ENCODE measurements around the gene MRTO4. TPM values are rescaled to one million over a fixed set of nuclear protein-coding genes. Genes with fewer than 3 reads are reported as not detected.
"Not testable (repeated sequence)": the region's sequence is repeated elsewhere in the genome, so short reads cannot be mapped to it uniquely, and the experiment has no call there.

Gene MRTO4
- total RNA-seq, 1 donor = 22.7 TPM

DNA sequence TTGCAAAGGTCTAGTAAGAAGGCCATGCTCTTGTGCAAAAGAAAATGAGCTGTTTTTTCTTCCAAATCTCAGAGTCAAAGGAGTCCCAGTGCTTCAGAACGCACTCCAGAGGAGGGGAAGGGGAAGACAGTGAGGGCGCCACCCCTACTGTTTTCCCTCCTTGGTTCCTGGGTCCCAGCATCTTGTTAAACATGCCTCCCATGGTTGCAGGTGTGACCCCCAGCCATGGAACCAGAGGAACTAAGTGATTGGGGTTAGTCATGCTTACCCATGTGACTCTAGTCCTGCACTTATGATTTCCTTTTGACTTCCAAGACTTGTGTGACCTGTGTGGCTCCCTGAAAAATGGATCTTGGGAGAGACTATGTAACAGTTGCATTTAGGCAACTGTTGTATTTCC lies 43.0 kb downstream of the MRTO4 start:
- no peak overlapping the region for H3K4me3 ChIP-seq (ENCODE audit: low read depth, low read length)
- no peak for DNase-seq (ENCODE audit: low read depth)
- TF ChIP-seq CTCF (IDR thresholded peaks at IDR 0.05; ENCODE audit: insufficient read depth, low read length) = no peak

DNA sequence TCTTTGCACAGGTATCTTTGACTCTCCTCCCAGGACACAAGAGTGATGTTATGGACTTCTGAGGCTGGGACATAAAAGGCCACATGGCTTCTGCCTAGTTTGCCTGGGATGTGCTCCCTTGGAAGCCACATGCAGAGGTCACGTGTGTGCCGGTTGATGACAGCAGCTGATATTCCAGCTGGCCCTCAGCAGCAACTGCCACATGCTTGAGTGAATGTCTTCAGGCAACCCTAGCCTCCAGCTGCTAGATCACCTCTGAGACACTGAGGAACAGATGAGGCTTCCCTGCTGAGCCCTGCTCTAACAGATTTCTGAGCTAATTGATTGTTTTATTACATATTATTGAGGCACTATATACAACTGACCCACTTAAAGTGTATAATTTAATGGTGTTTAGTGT lies 48.6 kb downstream of the MRTO4 start:
- no peak for DNase-seq (ENCODE audit: low read depth)
- no peak for TF ChIP-seq CTCF (IDR thresholded peaks at IDR 0.05; ENCODE audit: insufficient read depth, low read length)
- no peak overlapping the region for H3K4me3 ChIP-seq (ENCODE audit: low read depth, low read length)

DNA sequence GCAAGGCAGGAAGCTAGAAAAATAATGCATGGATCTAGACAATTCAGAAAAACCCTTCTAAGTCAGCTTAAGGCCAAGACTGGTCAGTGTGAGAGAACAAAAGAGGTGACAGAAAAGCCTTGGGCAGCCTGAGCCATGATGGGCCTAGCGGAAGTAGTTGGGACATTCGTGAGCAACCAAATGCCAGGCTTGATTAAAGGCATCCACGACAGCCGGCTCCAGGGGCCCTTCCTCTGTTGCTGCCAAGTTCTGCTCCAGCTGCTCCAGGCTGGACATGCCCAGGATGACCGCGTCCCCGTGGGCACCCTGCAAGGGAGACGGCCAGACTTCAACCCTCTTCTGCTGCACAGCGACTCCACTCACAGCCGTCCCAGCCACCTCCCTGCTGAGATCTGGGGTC lies 52.5 kb downstream of the MRTO4 start:
- not testable (repeated sequence) for H3K4me3 ChIP-seq (ENCODE audit: low read depth, low read length); DNase-seq (ENCODE audit: low read depth)

DNA sequence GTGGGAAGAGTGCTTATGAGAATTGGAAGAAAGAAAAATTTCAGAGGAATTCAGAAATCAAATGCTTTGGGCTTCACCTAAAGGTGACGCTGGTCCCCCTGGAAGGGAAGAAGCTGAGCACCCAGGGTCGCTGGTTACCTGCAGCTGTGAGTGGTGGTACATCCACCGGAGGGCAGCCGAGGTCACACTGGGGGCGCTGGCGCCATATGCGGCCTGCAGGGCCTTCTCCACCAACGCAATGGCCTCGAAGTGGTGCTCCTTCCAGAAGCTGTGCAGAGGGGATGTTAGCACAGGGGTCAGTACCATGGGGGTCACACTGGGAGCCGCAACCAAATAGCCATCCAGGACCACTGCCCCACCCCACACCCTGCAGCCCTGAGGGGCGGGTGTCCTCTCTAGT lies 54.3 kb downstream of the MRTO4 start:
- no peak for DNase-seq (ENCODE audit: low read depth)

GRCh38 chr1:19306941-19307340 lies 55.3 kb downstream of the MRTO4 start:
- no peak for TF ChIP-seq CTCF (IDR thresholded peaks at IDR 0.05; ENCODE audit: insufficient read depth, low read length)
- DNase-seq (ENCODE audit: low read depth) = no peak
- no peak overlapping the region for H3K4me3 ChIP-seq (ENCODE audit: low read depth, low read length)

More for the DNA sequence above, 54.3 kb downstream of the MRTO4 start:
- no peak for TF ChIP-seq CTCF (IDR thresholded peaks at IDR 0.05; ENCODE audit: insufficient read depth, low read length)
- no peak overlapping the region for H3K4me3 ChIP-seq (ENCODE audit: low read depth, low read length)

DNA sequence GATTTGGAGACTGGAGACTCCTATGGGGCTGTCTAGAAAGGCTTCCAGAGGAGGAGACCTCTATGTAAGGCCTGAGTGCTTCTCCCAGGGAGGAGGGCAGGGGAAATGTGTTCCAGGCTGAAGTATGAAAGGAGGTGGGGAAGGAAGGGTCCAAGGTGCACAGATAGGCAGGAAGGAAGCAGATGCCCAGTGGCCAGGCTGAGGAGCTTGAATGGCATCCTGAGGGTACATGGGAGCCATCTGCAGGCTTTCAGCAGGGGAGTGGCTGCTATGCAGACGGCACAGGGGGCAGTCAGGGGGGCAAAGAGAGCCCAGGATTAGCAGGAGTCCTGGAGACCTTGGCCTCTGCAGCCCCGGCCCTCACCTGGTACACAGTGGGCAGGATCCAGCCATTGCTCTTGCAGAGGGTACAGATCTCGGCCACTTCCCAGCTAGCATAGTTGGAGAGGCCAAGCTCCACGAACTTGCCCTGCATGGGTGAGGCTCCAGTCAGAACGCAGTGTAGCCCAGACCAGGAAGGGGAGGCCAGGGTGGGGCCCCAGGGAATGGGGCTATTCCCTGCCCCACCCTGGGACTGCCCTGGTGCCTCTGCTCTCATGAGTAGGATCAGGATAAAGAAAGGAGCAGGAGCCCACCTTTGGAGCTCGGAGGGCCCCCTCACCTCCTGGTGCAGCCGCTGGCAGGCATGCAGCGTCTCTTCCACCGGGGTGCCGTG lies 56.3 kb downstream of the MRTO4 start:
- DNase-seq (ENCODE audit: low read depth) = no peak
- TF ChIP-seq CTCF (IDR thresholded peaks at IDR 0.05; ENCODE audit: insufficient read depth, low read length) = no peak
- H3K4me3 ChIP-seq (ENCODE audit: low read depth, low read length) = no peak overlapping the region

DNA sequence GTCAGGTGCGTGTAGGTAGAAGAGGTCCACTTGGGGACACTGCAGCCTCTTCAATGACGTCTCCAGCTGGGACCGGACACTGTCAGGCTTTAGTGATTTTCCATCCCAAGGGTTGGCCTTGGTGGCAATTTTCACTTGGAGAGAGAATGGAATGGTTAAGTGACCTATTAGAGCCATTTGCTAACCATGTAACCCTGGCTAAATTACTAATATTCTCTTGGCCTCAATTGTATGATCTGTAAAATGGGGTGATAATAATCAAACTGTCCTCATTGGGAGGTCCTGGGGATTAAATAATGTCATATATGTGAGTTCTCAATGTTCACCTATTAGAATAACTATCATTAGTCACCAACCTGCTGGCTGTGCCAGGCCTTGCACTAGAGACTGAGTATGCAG lies 56.9 kb downstream of the MRTO4 start:
- no peak overlapping the region for H3K4me3 ChIP-seq (ENCODE audit: low read depth, low read length)
- TF ChIP-seq CTCF (IDR thresholded peaks at IDR 0.05; ENCODE audit: insufficient read depth, low read length) = no peak
- DNase-seq (ENCODE audit: low read depth) = no peak
